Stomach (tissue), 9 donors: Measurements from ENCODE around the gene RASGRP3. TPM values are rescaled to one million over a fixed set of nuclear protein-coding genes. Genes with fewer than 3 reads are reported as not detected.

Source experiments
- DNase-seq, 2 donors: peaks; one replicate each; pipeline versions ENCODE4 v3.0.0 to v3.0.0-alpha.2; 2013 to 2019
- H3K27ac ChIP-seq, 5 donors: fragments of 200-600 bp in 4 of 5; sonication (generic) in 4 of 5; one replicate each; pipeline ENCODE4 v1.5.1; 2013 to 2019; ENCODE audit warnings: mild to moderate bottlenecking in 1 of 5, moderate library complexity in 1 of 5
- H3K27me3 ChIP-seq, 3 donors: fragments of 200-600 bp; sonication (generic); one replicate each; pipeline ENCODE4 v1.5.1; 2017 to 2019; ENCODE audit warnings: mixed run types in 1 of 3
- H3K36me3 ChIP-seq, 4 donors: fragments of 200-600 bp; sonication (generic); 1 replicate in 3 of 4; 2 replicates in 1 of 4; pipeline ENCODE4 v1.5.1; 2016 to 2019
- H3K4me1 ChIP-seq, 4 donors: fragments of 200-600 bp; sonication (generic); one replicate each; pipeline ENCODE4 v1.5.1; 2016 to 2019
- H3K4me3 ChIP-seq, 4 donors: fragments of 200-600 bp; sonication (generic) in 3 of 4; one replicate each; pipeline ENCODE4 v1.5.1; 2016 to 2019; ENCODE audit warnings: mild to moderate bottlenecking in 1 of 4
- H3K9me3 ChIP-seq, 4 donors: fragments of 200-600 bp; sonication (generic); one replicate each; pipeline ENCODE4 v1.5.1; 2016 to 2019
- CTCF ChIP-seq, 7 experiments: fragments of 450-650 bp in 4 of 7; fragments of 200-600 bp in 3 of 7; sonication (generic) in 3 of 7; IDR thresholded peaks; one replicate each; pipeline ENCODE4 v1.5.1; 2016 to 2019; ENCODE audit warnings: antibody characterized with exemption in 7 of 7, control low read depth in 2 of 7, mild to moderate bottlenecking in 1 of 7
- EP300 ChIP-seq: sonication (generic); formaldehyde crosslinking; IDR thresholded peaks from one replicate; pipeline ENCODE4 v1.6.1; 2017; ENCODE audit warnings: antibody characterized with exemption
- POLR2A ChIP-seq, 4 donors: fragments of 450-650 bp; IDR thresholded peaks; one replicate each; pipeline ENCODE4 v1.6.1; 2016; ENCODE audit warnings: antibody characterized with exemption in 4 of 4, control low read depth in 2 of 4, mild to moderate bottlenecking in 1 of 4, moderate library complexity in 1 of 4
- POLR2AphosphoS5 ChIP-seq, 3 donors: sonication (generic); formaldehyde crosslinking; IDR thresholded peaks; one replicate each; pipeline ENCODE4 v1.6.1; 2016; ENCODE audit warnings: antibody characterized with exemption in 3 of 3
- WGBS, 5 donors: extraction: QIAGEN DNeasy Blood & Tissue Kit in 3 of 5; methylation state at CpG; one replicate each; pipeline versions ENCODE4 v1.1.5 to v1.1.7; 2013 to 2018; 5-methylcytosine and 5-hydroxymethylcytosine counted together
- intact Hi-C: fragments of 100-400 bp; cut with DNase I; formaldehyde crosslinking; loops from one replicate; pipeline ENCODE4 v1.15.1; 2023; ENCODE audit warnings: low total_unique reads
- polyA plus RNA-seq, 3 donors: library from polyadenylated mRNA; stranded (reverse); fragments of 200-250 nt; gene quantifications; one replicate each; pipeline ENCODE4 v1.2.3, GENCODE V29; 2013
- total RNA-seq, 5 donors: library from RNA; depleted of rRNA; stranded (reverse); fragments of >200 nt; gene quantifications; one replicate each; pipeline versions ENCODE4 v1.1.0 to v1.2.3, GENCODE V29; 2014 to 2016
- donor health status: healthy with polysubstance abuse.
- donor health status: Bipolar disorder and iron deficiency.
- donor health status: healthy.

Gene RASGRP3
- total and polyA plus RNA-seq, 8 donors = 0.29 to 51.3 (median 10.1) TPM

- no peak for DNase-seq
- intact Hi-C loops = no loop called here
- WGBS, 5 donors = 16 to 23% (median 21%) methylated on average over 3 of the region's 3 CpGs
- TF ChIP-seq POLR2A (IDR thresholded peaks at IDR 0.05) (no peak), POLR2AphosphoS5 (IDR thresholded peaks at IDR 0.05) (no peak), EP300 (no peak), CTCF (IDR thresholded peaks at IDR 0.05) (no peak)
- peak overlapping the region; percentile 74 to 96 (median 85) for H3K4me3 ChIP-seq
- H3K27me3 ChIP-seq = no peaks in the 10 kb centered on the region
- H3K27ac ChIP-seq = peak overlapping the region in 4 of 5 donors; percentile 84 to 93 (median 88)
- H3K4me1 ChIP-seq = peaks cover 15 to 41% (median 28%) of the 10 kb centered on the region in 4 donors
- H3K9me3 ChIP-seq = no peaks in the 10 kb centered on the region
- peaks cover 0 to 5% (median 3%) of the 10 kb centered on the region in 4 donors for H3K36me3 ChIP-seq
Observed at GRCh38 chr2:33599943-33600192, 123.4 kb downstream of the RASGRP3 start.

- no peak for DNase-seq
- Histone ChIP-seq H3K4me3 (no peak overlapping the region), H3K27me3 (no peaks in the 10 kb centered on the region), H3K36me3 (no peaks in the 10 kb centered on the region), H3K4me1 (peaks cover 10 to 19% (median 14%) of the 10 kb centered on the region in 4 donors), H3K9me3 (no peaks in the 10 kb centered on the region), H3K27ac (no peak overlapping the region)
- intact Hi-C loops = no loop called here
- WGBS, 5 donors = 80 to 90% (median 85%) methylated on average over 6 of the region's 6 CpGs
- TF ChIP-seq POLR2A (IDR thresholded peaks at IDR 0.05) = no peak
- no peak for TF ChIP-seq CTCF (IDR thresholded peaks at IDR 0.05)
- TF ChIP-seq POLR2AphosphoS5 (IDR thresholded peaks at IDR 0.05) = no peak
- TF ChIP-seq EP300 = no peak
Observed at GRCh38 chr2:33602201-33602830, 125.9 kb downstream of the RASGRP3 start.

DNA sequence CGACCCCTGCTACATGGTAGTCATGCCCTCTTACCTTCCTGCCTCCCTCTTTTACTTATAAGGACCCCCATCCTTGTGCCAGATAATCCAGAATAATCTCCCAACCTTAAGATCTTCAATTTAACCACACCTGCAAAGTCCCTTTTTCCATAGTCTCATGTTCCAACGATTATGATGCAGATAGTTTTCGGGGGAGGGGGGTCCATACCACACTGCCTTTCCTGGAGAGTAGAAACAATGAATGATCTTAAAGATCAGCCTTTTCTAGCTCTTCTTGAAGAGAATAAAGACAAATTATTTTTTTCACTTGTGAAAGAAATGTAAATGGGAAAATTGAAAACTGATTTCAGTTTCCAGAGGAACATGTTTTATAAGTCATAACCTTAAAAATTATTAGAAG, 127.0 kb downstream of the RASGRP3 start:
- whole genome bisulfite sequencing, 5 donors = 74 to 87% (median 82%) methylated on average over 3 of the region's 3 CpGs

DNA sequence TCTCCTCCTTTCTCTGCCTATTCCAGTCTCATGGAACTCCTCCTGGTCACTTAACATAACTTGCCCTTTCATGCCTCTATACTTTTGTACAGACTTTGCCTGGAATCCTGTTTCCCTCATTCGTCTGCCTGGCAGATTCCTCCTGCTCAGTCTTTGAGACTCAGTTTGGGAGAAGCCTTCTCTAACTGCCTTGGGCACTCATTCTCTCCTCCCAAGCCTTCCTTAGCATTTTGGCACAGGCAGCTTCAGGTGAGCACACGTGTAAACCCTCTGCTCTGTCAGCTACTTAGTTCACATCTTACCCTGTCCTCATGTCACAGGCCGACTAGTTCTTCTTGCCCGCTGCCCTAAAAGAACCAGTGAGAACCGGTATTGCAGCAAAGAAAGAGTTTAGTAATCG, 128.6 kb downstream of the RASGRP3 start:
- WGBS, 5 donors = 76 to 81% (median 78%) methylated on average over 6 of the region's 6 CpGs
- intact Hi-C loops = no loop called here
- no peak for DNase-seq
- peaks cover 0 to 1% (median under 1%) of the 10 kb centered on the region in 4 donors for H3K4me1 ChIP-seq
- H3K27me3 ChIP-seq = no peaks in the 10 kb centered on the region
- H3K36me3 ChIP-seq = no peaks in the 10 kb centered on the region
- no peak overlapping the region for H3K27ac ChIP-seq
- TF ChIP-seq POLR2A (IDR thresholded peaks at IDR 0.05) (no peak), CTCF (IDR thresholded peaks at IDR 0.05) (no peak), POLR2AphosphoS5 (IDR thresholded peaks at IDR 0.05) (no peak), EP300 (no peak)
- no peaks in the 10 kb centered on the region for H3K9me3 ChIP-seq
- no peak overlapping the region for H3K4me3 ChIP-seq

More for the DNA sequence above, 127.0 kb downstream of the RASGRP3 start:
- Histone ChIP-seq H3K9me3 (no peaks in the 10 kb centered on the region), H3K27ac (no peak overlapping the region), H3K4me1 (peaks cover under 1 to 8% (median 4%) of the 10 kb centered on the region in 4 donors), H3K4me3 (no peak overlapping the region), H3K27me3 (no peaks in the 10 kb centered on the region), H3K36me3 (no peaks in the 10 kb centered on the region)
- TF ChIP-seq EP300 (no peak), CTCF (IDR thresholded peaks at IDR 0.05) (no peak), POLR2AphosphoS5 (IDR thresholded peaks at IDR 0.05) (no peak), POLR2A (IDR thresholded peaks at IDR 0.05) (no peak)
- intact Hi-C loops = no loop called here
- no peak for DNase-seq
